K562 (cell line): Measurements from ENCODE around the gene YES1. TPM values are rescaled to one million over a fixed set of nuclear protein-coding genes. Genes with fewer than 3 reads are reported as not detected.

ENCODE experiments used
- CBFA2T3 ChIP-seq: fragments of 450-650 bp; IDR thresholded peaks from 2 replicates; pipeline ENCODE4 v1.6.1; 2017
- CBX1 ChIP-seq: sonication (generic); IDR thresholded peaks from 2 replicates; pipeline ENCODE4 v1.6.1; 2016; ENCODE audit warnings: antibody characterized with exemption, low read depth, mild to moderate bottlenecking
- CHD4 ChIP-seq: fragments of 200-600 bp; sonication (generic); IDR thresholded peaks from 3 replicates; pipeline ENCODE4 v1.6.1; 2012; ENCODE audit warnings: low read depth, mild to moderate bottlenecking, mixed read lengths, low read length, inconsistent platforms; ENCODE audit not compliant: insufficient read depth, insufficient replicate concordance, poor library complexity, severe bottlenecking
- CSDE1 ChIP-seq, 2 experiments: fragments of 450-650 bp; IDR thresholded peaks; 2 replicates each; pipeline ENCODE4 v1.6.1; 2016; ENCODE audit warnings: mild to moderate bottlenecking in 1 of 2
- ETV1 ChIP-seq: fragments of 450-650 bp; conservative IDR thresholded peaks from 2 replicates; pipeline ENCODE4 v1.6.1; 2016; ENCODE audit warnings: missing genetic modification characterization, control low read depth, low read depth, missing compliant biosample characterization
- MAZ ChIP-seq, 2 experiments: fragments of 450-650 bp in 1 of 2; sonication (generic) in 1 of 2; formaldehyde crosslinking; IDR thresholded peaks in 1 of 2; conservative IDR thresholded peaks in 1 of 2; 2 replicates each; pipeline versions ENCODE4 v1.4.0 to v1.5.0; 2020; ENCODE audit warnings: mild to moderate bottlenecking in 1 of 2, missing genetic modification reagents in 1 of 2
- MCM2 ChIP-seq: fragments of 450-650 bp; IDR thresholded peaks from 2 replicates; pipeline ENCODE4 v1.6.1; 2017; ENCODE audit warnings: low read depth, mild to moderate bottlenecking
- NR2C2 ChIP-seq, 2 experiments: fragments of 200-800 bp in 1 of 2; sonication (Bioruptor generic) in 1 of 2; sonication (generic) in 1 of 2; formaldehyde crosslinking in 1 of 2; IDR thresholded peaks; 2 replicates each; pipeline versions ENCODE4 v1.6.1 to v1.8.0; 2016 to 2022; ENCODE audit warnings: mild to moderate bottlenecking in 1 of 2, missing compliant biosample characterization in 1 of 2, missing genetic modification characterization in 1 of 2, missing genetic modification reagents in 1 of 2
- PYGO2 ChIP-seq: fragments of 450-650 bp; IDR thresholded peaks from 2 replicates; pipeline ENCODE4 v1.6.1; 2016; ENCODE audit warnings: mild to moderate bottlenecking, missing genetic modification characterization, moderate library complexity, missing compliant biosample characterization
- RCOR1 ChIP-seq, 2 experiments: IDR thresholded peaks; 2 replicates each; pipeline ENCODE4 v1.6.1; 2012; ENCODE audit warnings: low read depth in 2 of 2, low read length in 2 of 2, borderline replicate concordance in 1 of 2, improper control_type of control experiment in 1 of 2
- SLC30A9 ChIP-seq: fragments of 250-450 bp; sonication (Bioruptor Pico); IDR thresholded peaks from 2 replicates; pipeline ENCODE4 v1.8.0; 2022; ENCODE audit warnings: mild to moderate bottlenecking, moderate library complexity
- TAF9B ChIP-seq: fragments of 450-650 bp; IDR thresholded peaks from 2 replicates; pipeline ENCODE4 v1.6.1; 2018; ENCODE audit warnings: mild to moderate bottlenecking; ENCODE audit not compliant: partially characterized antibody
- ZNF175 ChIP-seq: fragments of 200-800 bp; sonication (Bioruptor generic); IDR thresholded peaks from 2 replicates; pipeline ENCODE4 v1.6.1; 2016; ENCODE audit warnings: low read depth, mild to moderate bottlenecking, missing genetic modification characterization, missing compliant biosample characterization
- ZNF224 ChIP-seq: sonication (generic); formaldehyde crosslinking; IDR thresholded peaks from 2 replicates; pipeline ENCODE4 v1.8.0; 2022; ENCODE audit warnings: mild to moderate bottlenecking, missing genetic modification reagents
- ZNF232 ChIP-seq: sonication (generic); formaldehyde crosslinking; IDR thresholded peaks from 2 replicates; pipeline ENCODE4 v1.8.0; 2022; ENCODE audit warnings: mild to moderate bottlenecking, missing genetic modification reagents
- ZNF263 ChIP-seq: sonication (generic); formaldehyde crosslinking; IDR thresholded peaks from 2 replicates; pipeline ENCODE4 v1.8.0; 2022; ENCODE audit warnings: mild to moderate bottlenecking, missing genetic modification reagents, borderline replicate concordance
- polyA plus RNA-seq, 8 experiments: library from polyadenylated mRNA; depleted of rRNA in 4 of 8; stranded (reverse) in 5 of 8; unstranded in 3 of 8; fragments of >200 nt; fragmentation: Nextera tagmentation in 2 of 8; fragmentation: Illumina TruSeq in 1 of 8; extraction: Ambion mirVana in 2 of 8; extraction: Trizol in 1 of 8; gene quantifications; 2 replicates each; pipeline versions ENCODE4 v1.2.1 to v1.2.3, GENCODE V29; 2011 to 2014; ENCODE audit warnings: inconsistent platforms in 1 of 8, missing spikeins in 1 of 8
- total RNA-seq, 7 experiments: library from RNA; depleted of rRNA in 6 of 7; stranded (reverse); fragments of >200 nt in 6 of 7; fragmentation: Illumina TruSeq in 2 of 7; extraction: Trizol in 2 of 7; gene quantifications; 2 replicates each; pipeline versions ENCODE4 v1.2.1 to v1.2.3, GENCODE V29; 2011 to 2021; ENCODE audit warnings: low replicate concordance in 1 of 7
- TF ChIP-seq, protein P1 (sequence below): fragments of 250-450 bp; sonication (Bioruptor Pico); IDR thresholded peaks from 2 replicates; pipeline ENCODE4 v1.5.0; 2021; ENCODE audit warnings: mild to moderate bottlenecking, moderate library complexity
- TF ChIP-seq, protein P2 (sequence below): sonication (generic); formaldehyde crosslinking; IDR thresholded peaks from 2 replicates; pipeline ENCODE4 v1.8.0; 2022; ENCODE audit warnings: mild to moderate bottlenecking, missing genetic modification reagents
- TF ChIP-seq, protein P3 (sequence below): fragments of 450-650 bp; IDR thresholded peaks from one replicate; pipeline ENCODE4 v1.6.1; 2018; ENCODE audit warnings: mild to moderate bottlenecking, moderate library complexity; ENCODE audit not compliant: partially characterized antibody
- TF ChIP-seq, protein P4 (sequence below): sonication (generic); formaldehyde crosslinking; IDR thresholded peaks from 2 replicates; pipeline ENCODE4 v1.9.0; 2022; ENCODE audit warnings: mild to moderate bottlenecking, missing genetic modification reagents

The YES1 gene
- total and polyA plus RNA-seq, 9 of the 15 experiments (the other 6 are each of a cell fraction or from before 2014, with no cell fraction given), result 37.2 to 115 (median 77.7) TPM

DNA sequence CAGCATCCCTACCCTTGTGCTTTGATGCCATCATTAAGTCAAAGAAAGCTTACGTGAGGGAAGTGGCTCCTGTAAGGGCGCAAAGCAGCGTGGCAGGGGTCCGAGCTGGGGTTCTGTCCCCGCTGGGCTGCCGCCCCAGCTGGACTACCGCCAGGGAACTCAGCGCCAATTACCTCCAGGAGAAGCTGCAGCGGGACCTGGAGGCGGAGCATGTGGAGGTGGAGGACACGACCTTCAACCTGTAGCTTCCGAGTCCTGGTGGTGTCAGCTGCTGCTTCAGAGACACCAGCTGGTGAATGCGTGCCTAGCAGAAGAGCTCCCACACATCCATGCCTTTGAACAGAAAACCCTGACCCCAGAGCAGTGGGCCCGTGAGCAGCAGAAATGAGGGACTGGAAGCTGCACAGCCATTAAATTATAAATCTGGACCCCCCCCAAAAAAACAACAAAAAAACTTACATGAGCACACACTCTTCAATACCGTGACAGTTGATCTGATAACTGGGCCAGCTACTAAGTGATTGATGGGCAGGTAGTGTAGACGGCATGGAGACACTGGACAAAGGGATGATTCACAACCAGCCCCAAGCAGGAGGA lies 20.1 kb upstream of the YES1 start (continued):
- TF ChIP-seq, protein P1, sequence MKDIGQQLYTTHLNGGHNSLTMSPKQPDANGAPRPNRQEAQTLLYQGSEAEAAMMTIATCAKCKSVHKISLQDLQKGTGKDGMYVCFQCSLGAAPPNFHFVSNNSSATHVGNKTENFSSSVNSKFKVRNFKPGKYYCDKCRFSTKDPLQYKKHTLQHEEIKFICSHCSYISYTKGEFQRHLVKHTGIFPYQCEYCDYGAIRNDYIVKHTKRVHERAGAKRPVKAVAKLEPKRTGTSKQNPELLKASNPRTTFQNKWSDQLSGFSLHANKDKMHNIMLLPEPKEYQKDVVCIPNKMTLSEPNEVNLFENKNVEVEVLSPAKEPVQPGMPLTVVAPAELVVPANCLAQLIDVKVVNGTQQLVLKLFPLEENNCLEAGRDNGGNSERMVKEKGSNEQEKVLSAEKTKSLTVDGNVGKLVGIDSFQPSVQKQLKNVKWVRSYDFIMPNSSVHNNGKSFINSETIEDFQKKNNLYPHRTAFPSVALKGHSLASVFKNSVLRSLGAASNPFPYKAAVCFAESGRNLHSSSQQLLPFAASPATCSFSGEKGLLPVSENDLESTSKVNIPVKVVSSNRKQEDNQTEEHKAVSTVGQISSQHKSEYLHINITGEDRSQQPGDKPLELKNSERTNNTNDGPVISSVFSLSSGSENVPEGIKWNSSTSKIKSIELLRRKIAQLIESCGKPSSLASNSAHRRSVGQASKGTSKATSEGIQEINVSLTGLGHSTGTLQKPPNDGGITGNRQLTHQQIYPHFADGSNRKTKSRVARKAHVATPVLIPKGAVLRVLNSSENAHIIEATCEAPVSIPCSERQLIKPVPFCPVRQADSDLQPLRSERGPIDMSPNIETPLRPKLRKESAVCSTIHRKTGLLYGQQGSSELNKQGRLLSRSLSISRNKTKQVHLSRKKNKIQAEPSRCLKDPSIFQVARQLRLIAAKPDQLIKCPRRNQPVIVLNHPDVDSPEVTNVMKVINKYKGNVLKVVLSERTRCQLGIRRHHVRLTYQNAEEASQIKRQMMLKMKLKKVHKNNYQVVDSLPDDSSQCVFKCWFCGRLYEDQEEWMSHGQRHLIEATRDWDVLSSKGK (CRISPR knock-in tag), result no peak
- TF ChIP-seq NR2C2 (CRISPR knock-in tag; IDR thresholded peaks at IDR 0.05) (peak; percentile 92), NR2C2 (tag; IDR thresholded peaks at IDR 0.05) (peak; percentile 96), ZNF232 (CRISPR knock-in tag) (0 out of 2 replicates have a peak, but pooled peaks have one; percentile 43), ZNF263 (CRISPR knock-in tag) (peak; percentile 45), CSDE1 (IDR thresholded peaks at IDR 0.05) (no peak), CBX1 (no peak), MAZ (CRISPR knock-in tag; conservative IDR thresholded peaks at IDR 0.05 in 1 of 2, IDR thresholded peaks at IDR 0.05 in 1 of 2) (peak in 1 of 2 experiments; percentile 56; a peak in 2 of 4 replicates), RCOR1 (IDR thresholded peaks at IDR 0.05; ENCODE audit: borderline replicate concordance in 1 of 2, low read depth in 2 of 2, low read length in 2 of 2) (peak in 1 of 2 experiments; percentile 59; a peak in 1 of 4 replicates), PYGO2 (no peak), SLC30A9 (CRISPR knock-in tag) (no peak), ZNF224 (CRISPR knock-in tag) (no peak), CHD4 (no peak), ETV1 (tag) (peak; percentile 45; the same call in 1 of the 2 replicates), MCM2 (no peak), CBFA2T3 (no peak), ZNF175 (peak; percentile 29; the same call in 1 of the 2 replicates), TAF9B (peak; percentile 96)
- TF ChIP-seq, protein P2, sequence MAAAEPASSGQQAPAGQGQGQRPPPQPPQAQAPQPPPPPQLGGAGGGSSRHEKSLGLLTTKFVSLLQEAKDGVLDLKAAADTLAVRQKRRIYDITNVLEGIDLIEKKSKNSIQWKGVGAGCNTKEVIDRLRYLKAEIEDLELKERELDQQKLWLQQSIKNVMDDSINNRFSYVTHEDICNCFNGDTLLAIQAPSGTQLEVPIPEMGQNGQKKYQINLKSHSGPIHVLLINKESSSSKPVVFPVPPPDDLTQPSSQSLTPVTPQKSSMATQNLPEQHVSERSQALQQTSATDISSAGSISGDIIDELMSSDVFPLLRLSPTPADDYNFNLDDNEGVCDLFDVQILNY (CRISPR knock-in tag), result 0 out of 2 replicates have a peak, but pooled peaks have one; percentile 53
- TF ChIP-seq, protein P3, sequence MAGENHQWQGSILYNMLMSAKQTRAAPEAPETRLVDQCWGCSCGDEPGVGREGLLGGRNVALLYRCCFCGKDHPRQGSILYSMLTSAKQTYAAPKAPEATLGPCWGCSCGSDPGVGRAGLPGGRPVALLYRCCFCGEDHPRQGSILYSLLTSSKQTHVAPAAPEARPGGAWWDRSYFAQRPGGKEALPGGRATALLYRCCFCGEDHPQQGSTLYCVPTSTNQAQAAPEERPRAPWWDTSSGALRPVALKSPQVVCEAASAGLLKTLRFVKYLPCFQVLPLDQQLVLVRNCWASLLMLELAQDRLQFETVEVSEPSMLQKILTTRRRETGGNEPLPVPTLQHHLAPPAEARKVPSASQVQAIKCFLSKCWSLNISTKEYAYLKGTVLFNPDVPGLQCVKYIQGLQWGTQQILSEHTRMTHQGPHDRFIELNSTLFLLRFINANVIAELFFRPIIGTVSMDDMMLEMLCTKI, result no peak
- TF ChIP-seq, protein P4, sequence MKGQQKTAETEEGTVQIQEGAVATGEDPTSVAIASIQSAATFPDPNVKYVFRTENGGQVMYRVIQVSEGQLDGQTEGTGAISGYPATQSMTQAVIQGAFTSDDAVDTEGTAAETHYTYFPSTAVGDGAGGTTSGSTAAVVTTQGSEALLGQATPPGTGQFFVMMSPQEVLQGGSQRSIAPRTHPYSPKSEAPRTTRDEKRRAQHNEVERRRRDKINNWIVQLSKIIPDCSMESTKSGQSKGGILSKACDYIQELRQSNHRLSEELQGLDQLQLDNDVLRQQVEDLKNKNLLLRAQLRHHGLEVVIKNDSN (CRISPR knock-in tag), result peak; percentile 69
